ENCODE measurements around the gene MARCHF11.

DNA sequence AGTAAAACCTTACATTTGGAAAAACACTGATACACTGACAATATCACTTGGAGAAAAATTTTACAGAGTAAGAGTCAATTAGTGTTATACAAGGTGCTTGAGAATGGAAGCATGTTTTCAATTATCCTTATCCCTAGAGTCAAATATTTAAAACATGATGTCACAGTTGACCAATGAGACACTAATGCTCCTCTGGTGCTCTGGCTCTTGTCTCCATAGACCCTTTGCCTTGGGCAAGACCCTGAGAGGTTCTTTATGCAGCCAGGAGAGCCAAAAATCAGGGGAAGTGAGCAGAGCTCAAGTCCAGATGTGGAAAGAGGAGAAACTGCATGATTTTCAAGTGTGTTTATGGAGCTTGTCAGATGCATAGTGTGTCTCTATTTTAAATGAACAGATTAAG, 153.9 kb downstream of the MARCHF11 start:
- TF ChIP-seq, protein P1, sequence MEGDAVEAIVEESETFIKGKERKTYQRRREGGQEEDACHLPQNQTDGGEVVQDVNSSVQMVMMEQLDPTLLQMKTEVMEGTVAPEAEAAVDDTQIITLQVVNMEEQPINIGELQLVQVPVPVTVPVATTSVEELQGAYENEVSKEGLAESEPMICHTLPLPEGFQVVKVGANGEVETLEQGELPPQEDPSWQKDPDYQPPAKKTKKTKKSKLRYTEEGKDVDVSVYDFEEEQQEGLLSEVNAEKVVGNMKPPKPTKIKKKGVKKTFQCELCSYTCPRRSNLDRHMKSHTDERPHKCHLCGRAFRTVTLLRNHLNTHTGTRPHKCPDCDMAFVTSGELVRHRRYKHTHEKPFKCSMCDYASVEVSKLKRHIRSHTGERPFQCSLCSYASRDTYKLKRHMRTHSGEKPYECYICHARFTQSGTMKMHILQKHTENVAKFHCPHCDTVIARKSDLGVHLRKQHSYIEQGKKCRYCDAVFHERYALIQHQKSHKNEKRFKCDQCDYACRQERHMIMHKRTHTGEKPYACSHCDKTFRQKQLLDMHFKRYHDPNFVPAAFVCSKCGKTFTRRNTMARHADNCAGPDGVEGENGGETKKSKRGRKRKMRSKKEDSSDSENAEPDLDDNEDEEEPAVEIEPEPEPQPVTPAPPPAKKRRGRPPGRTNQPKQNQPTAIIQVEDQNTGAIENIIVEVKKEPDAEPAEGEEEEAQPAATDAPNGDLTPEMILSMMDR (conservative IDR thresholded peaks at IDR 0.05; ENCODE audit: low read depth, low read length), result no peak
- no peak for TF ChIP-seq EZH2 (IDR thresholded peaks at IDR 0.05; ENCODE audit: borderline replicate concordance, low read depth, low read length, poor library complexity, severe bottlenecking)
